HepG2 (cell line): ENCODE results near the gene MBOAT7. TPM values are rescaled to one million over a fixed set of nuclear protein-coding genes. Genes with fewer than 3 reads are reported as not detected.

Experiments
- FOXA3 ChIP-seq: IDR thresholded peaks from 2 replicates; pipeline ENCODE4 v1.6.1; 2016; ENCODE audit warnings: missing genetic modification reagents, missing compliant biosample characterization
- HES4 ChIP-seq: sonication (generic); formaldehyde crosslinking; IDR thresholded peaks from 2 replicates; pipeline ENCODE4 v1.9.0; 2021; ENCODE audit warnings: mild to moderate bottlenecking, missing genetic modification reagents, borderline replicate concordance
- ISL2 ChIP-seq: sonication (generic); formaldehyde crosslinking; IDR thresholded peaks from 2 replicates; pipeline ENCODE4 v1.5.0; 2020; ENCODE audit warnings: missing genetic modification reagents
- RFX1 ChIP-seq: fragments of 450-650 bp; IDR thresholded peaks from 2 replicates; pipeline ENCODE4 v1.6.1; 2017
- SAP130 ChIP-seq: IDR thresholded peaks from 2 replicates; pipeline ENCODE4 v1.6.1; 2016; ENCODE audit warnings: low read depth
- ZFAT ChIP-seq: sonication (generic); formaldehyde crosslinking; conservative IDR thresholded peaks from 2 replicates; pipeline ENCODE4 v1.8.1; 2023; ENCODE audit warnings: missing genetic modification reagents, inconsistent platforms
- ZNF12 ChIP-seq: sonication (generic); formaldehyde crosslinking; IDR thresholded peaks from 2 replicates; pipeline ENCODE4 v1.5.0; 2020; ENCODE audit warnings: missing genetic modification reagents
- ZNF432 ChIP-seq: sonication (generic); formaldehyde crosslinking; IDR thresholded peaks from 2 replicates; pipeline ENCODE4 v1.5.0; 2020; ENCODE audit warnings: missing genetic modification reagents, mild to moderate bottlenecking, borderline replicate concordance
- ZNF446 ChIP-seq: sonication (generic); formaldehyde crosslinking; IDR thresholded peaks from 2 replicates; pipeline ENCODE4 v1.5.0; 2020; ENCODE audit warnings: mild to moderate bottlenecking, missing genetic modification reagents
- ZNF713 ChIP-seq: sonication (generic); formaldehyde crosslinking; IDR thresholded peaks from 2 replicates; pipeline ENCODE4 v1.4.0; 2020; ENCODE audit warnings: mild to moderate bottlenecking, missing genetic modification reagents
- ZNF891 ChIP-seq: sonication (generic); formaldehyde crosslinking; IDR thresholded peaks from 2 replicates; pipeline ENCODE4 v1.5.0; 2020; ENCODE audit warnings: mild to moderate bottlenecking, missing genetic modification reagents
- polyA plus RNA-seq, 8 experiments: library from polyadenylated mRNA; depleted of rRNA in 3 of 8; stranded (reverse) in 7 of 8; unstranded in 1 of 8; fragments of >200 nt; fragmentation: Illumina TruSeq in 4 of 8; extraction: Trizol in 4 of 8; gene quantifications; 2 replicates each; pipeline versions ENCODE4 v1.2.1 to v1.2.3, GENCODE V29; 2011 to 2016; ENCODE audit warnings: low read depth in 4 of 8, missing spikeins in 1 of 8, mixed read lengths in 1 of 8; ENCODE audit not compliant: insufficient read depth in 1 of 8
- total RNA-seq, 5 experiments: library from RNA; depleted of rRNA; stranded (reverse); fragments of >200 nt; fragmentation: Illumina TruSeq; extraction: Trizol; gene quantifications; 2 replicates each; pipeline ENCODE4 v1.2.3, GENCODE V29; 2016; ENCODE audit warnings: low read depth in 1 of 5
- TF ChIP-seq, protein P1 (sequence below): sonication (generic); formaldehyde crosslinking; IDR thresholded peaks from 2 replicates; pipeline ENCODE4 v1.4.0; 2020; ENCODE audit warnings: missing genetic modification reagents
- TF ChIP-seq, protein P2 (sequence below): sonication (generic); formaldehyde crosslinking; IDR thresholded peaks from 2 replicates; pipeline ENCODE4 v1.5.0; 2020; ENCODE audit warnings: missing genetic modification reagents
- TF ChIP-seq, protein P3 (sequence below): sonication (generic); formaldehyde crosslinking; IDR thresholded peaks from 2 replicates; pipeline ENCODE4 v1.8.0; 2022; ENCODE audit warnings: low read depth, missing genetic modification reagents
- TF ChIP-seq, protein P4 (sequence below): sonication (generic); formaldehyde crosslinking; IDR thresholded peaks from 2 replicates; pipeline ENCODE4 v1.5.0; 2020; ENCODE audit warnings: mild to moderate bottlenecking, missing genetic modification reagents
- TF ChIP-seq, protein P5 (sequence below): sonication (generic); formaldehyde crosslinking; IDR thresholded peaks from 2 replicates; pipeline ENCODE4 v1.4.0; 2020; ENCODE audit warnings: missing genetic modification reagents, borderline replicate concordance
- TF ChIP-seq, protein P6 (sequence below): sonication (generic); formaldehyde crosslinking; IDR thresholded peaks from 2 replicates; pipeline ENCODE4 v1.9.0; 2022; ENCODE audit warnings: low read depth, missing genetic modification reagents

Gene MBOAT7
- total and polyA plus RNA-seq, 2 of the 13 experiments (the other 11 are each of a cell fraction or from before 2014, with no cell fraction given): 22.2 to 25.5 TPM

DNA sequence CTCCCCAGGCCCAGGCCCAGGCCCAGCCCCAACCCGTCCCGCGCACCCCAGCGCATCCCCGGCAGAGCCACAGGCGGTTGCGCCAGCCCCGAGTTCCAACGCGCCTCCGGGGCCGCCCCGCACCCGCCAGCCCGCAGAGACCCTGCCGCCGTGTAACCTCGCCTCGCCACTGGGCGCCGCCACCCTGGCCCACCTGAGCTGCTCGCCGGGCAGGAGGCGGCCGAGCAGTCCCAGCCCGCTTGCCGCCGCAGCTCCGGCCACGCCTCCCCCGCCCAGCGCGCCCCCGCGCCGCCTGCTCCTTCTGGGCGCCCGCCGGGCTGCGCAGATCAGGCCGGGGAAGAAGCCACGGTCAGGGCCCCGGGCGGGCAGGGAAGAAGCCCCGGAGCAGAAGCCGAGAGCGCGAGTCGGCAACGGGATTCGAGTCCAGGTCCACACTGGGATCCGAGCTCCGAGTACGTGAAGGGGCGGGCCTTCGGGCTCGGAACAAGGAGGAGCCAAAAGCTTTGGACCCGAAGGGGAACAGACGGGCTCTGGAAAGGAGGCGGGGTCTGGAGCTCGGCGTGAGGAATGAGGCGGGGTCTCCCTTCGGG lies at the start of gene MBOAT7 (continued):
- TF ChIP-seq, protein P1, sequence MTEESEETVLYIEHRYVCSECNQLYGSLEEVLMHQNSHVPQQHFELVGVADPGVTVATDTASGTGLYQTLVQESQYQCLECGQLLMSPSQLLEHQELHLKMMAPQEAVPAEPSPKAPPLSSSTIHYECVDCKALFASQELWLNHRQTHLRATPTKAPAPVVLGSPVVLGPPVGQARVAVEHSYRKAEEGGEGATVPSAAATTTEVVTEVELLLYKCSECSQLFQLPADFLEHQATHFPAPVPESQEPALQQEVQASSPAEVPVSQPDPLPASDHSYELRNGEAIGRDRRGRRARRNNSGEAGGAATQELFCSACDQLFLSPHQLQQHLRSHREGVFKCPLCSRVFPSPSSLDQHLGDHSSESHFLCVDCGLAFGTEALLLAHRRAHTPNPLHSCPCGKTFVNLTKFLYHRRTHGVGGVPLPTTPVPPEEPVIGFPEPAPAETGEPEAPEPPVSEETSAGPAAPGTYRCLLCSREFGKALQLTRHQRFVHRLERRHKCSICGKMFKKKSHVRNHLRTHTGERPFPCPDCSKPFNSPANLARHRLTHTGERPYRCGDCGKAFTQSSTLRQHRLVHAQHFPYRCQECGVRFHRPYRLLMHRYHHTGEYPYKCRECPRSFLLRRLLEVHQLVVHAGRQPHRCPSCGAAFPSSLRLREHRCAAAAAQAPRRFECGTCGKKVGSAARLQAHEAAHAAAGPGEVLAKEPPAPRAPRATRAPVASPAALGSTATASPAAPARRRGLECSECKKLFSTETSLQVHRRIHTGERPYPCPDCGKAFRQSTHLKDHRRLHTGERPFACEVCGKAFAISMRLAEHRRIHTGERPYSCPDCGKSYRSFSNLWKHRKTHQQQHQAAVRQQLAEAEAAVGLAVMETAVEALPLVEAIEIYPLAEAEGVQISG: peak; percentile 87
- TF ChIP-seq, protein P2, sequence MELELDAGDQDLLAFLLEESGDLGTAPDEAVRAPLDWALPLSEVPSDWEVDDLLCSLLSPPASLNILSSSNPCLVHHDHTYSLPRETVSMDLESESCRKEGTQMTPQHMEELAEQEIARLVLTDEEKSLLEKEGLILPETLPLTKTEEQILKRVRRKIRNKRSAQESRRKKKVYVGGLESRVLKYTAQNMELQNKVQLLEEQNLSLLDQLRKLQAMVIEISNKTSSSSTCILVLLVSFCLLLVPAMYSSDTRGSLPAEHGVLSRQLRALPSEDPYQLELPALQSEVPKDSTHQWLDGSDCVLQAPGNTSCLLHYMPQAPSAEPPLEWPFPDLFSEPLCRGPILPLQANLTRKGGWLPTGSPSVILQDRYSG (CRISPR knock-in tag): peak; percentile 60; the same call in 1 of the 2 replicates
- TF ChIP-seq, protein P3, sequence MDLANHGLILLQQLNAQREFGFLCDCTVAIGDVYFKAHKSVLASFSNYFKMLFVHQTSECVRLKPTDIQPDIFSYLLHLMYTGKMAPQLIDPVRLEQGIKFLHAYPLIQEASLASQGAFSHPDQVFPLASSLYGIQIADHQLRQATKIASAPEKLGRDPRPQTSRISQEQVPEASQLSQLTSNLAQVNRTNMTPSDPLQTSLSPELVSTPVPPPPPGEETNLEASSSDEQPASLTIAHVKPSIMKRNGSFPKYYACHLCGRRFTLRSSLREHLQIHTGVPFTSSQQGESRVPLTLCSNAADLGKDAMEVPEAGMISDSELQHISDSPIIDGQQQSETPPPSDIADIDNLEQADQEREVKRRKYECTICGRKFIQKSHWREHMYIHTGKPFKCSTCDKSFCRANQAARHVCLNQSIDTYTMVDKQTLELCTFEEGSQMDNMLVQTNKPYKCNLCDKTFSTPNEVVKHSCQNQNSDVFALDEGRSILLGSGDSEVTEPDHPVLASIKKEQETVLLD: 0 out of 2 replicates have a peak, but pooled peaks have one; percentile 16
- TF ChIP-seq ZNF713 (CRISPR knock-in tag) (0 out of 2 replicates have a peak, but pooled peaks have one; percentile 49), ISL2 (peak; percentile 45; the same call in 1 of the 2 replicates), SAP130 (CRISPR knock-in tag) (peak; percentile 68), FOXA3 (CRISPR knock-in tag) (0 out of 2 replicates have a peak, but pooled peaks have one; percentile 29), ZFAT (CRISPR knock-in tag) (no peak), RFX1 (no peak), HES4 (CRISPR knock-in tag) (peak; percentile 59; the same call in 1 of the 2 replicates), ZNF446 (0 out of 2 replicates have a peak, but pooled peaks have one; percentile 37), ZNF891 (peak; percentile 59; the same call in 1 of the 2 replicates), ZNF12 (no peak), ZNF432 (CRISPR knock-in tag) (no peak)
- TF ChIP-seq, protein P4, sequence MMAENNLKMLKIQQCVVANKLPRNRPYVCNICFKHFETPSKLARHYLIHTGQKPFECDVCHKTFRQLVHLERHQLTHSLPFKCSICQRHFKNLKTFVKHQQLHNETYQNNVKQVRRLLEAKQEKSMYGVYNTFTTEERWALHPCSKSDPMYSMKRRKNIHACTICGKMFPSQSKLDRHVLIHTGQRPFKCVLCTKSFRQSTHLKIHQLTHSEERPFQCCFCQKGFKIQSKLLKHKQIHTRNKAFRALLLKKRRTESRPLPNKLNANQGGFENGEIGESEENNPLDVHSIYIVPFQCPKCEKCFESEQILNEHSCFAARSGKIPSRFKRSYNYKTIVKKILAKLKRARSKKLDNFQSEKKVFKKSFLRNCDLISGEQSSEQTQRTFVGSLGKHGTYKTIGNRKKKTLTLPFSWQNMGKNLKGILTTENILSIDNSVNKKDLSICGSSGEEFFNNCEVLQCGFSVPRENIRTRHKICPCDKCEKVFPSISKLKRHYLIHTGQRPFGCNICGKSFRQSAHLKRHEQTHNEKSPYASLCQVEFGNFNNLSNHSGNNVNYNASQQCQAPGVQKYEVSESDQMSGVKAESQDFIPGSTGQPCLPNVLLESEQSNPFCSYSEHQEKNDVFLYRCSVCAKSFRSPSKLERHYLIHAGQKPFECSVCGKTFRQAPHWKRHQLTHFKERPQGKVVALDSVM (CRISPR knock-in tag): peak; percentile 55; the same call in 1 of the 2 replicates
- TF ChIP-seq, protein P5, sequence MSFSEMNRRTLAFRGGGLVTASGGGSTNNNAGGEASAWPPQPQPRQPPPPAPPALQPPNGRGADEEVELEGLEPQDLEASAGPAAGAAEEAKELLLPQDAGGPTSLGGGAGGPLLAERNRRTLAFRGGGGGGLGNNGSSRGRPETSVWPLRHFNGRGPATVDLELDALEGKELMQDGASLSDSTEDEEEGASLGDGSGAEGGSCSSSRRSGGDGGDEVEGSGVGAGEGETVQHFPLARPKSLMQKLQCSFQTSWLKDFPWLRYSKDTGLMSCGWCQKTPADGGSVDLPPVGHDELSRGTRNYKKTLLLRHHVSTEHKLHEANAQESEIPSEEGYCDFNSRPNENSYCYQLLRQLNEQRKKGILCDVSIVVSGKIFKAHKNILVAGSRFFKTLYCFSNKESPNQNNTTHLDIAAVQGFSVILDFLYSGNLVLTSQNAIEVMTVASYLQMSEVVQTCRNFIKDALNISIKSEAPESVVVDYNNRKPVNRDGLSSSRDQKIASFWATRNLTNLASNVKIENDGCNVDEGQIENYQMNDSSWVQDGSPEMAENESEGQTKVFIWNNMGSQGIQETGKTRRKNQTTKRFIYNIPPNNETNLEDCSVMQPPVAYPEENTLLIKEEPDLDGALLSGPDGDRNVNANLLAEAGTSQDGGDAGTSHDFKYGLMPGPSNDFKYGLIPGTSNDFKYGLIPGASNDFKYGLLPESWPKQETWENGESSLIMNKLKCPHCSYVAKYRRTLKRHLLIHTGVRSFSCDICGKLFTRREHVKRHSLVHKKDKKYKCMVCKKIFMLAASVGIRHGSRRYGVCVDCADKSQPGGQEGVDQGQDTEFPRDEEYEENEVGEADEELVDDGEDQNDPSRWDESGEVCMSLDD: 0 out of 2 replicates have a peak, but pooled peaks have one; percentile 25
- TF ChIP-seq, protein P6, sequence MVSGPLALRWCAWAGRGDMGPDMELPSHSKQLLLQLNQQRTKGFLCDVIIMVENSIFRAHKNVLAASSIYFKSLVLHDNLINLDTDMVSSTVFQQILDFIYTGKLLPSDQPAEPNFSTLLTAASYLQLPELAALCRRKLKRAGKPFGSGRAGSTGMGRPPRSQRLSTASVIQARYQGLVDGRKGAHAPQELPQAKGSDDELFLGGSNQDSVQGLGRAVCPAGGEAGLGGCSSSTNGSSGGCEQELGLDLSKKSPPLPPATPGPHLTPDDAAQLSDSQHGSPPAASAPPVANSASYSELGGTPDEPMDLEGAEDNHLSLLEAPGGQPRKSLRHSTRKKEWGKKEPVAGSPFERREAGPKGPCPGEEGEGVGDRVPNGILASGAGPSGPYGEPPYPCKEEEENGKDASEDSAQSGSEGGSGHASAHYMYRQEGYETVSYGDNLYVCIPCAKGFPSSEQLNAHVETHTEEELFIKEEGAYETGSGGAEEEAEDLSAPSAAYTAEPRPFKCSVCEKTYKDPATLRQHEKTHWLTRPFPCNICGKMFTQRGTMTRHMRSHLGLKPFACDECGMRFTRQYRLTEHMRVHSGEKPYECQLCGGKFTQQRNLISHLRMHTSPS: no peak
